Bronchial epithelial cell (primary cell): ENCODE measurements around the gene SKIL. TPM values are rescaled to one million over a fixed set of nuclear protein-coding genes. Genes with fewer than 3 reads are reported as not detected.

Experiments
- DNase-seq: peaks from one replicate; pipeline ENCODE4 v3.0.0-alpha.2; 2010; ENCODE audit warnings: low read depth
- FAIRE-seq: peaks from 2 replicates; lab custom pipeline; 2011; peaks lifted over from hg19 to GRCh38; lab: Jason Lieb, UNC
- H3K27me3 ChIP-seq: 2 replicates; pipeline ENCODE4 v1.5.1; 2011; ENCODE audit warnings: low read length; ENCODE audit not compliant: control insufficient read depth, insufficient read depth
- H3K36me3 ChIP-seq: 2 replicates; pipeline ENCODE4 v1.5.1; 2011; ENCODE audit warnings: low read length; ENCODE audit not compliant: control insufficient read depth, insufficient read depth
- H3K4me3 ChIP-seq: 2 replicates; pipeline ENCODE4 v1.5.1; 2011; ENCODE audit warnings: mild to moderate bottlenecking, low read depth, low read length, control low read depth
- total RNA-seq: library from RNA; depleted of rRNA; stranded (reverse); fragments of >200 nt; gene quantifications from 2 replicates; pipeline ENCODE4 v1.2.1, GENCODE V29; 2014
- TF ChIP-seq, protein P1 (sequence below): IDR thresholded peaks from 2 replicates; pipeline ENCODE4 v1.5.1; 2011; ENCODE audit warnings: mild to moderate bottlenecking, moderate library complexity, low read length, control low read depth, inconsistent platforms; ENCODE audit not compliant: insufficient read depth, severe bottlenecking

Gene SKIL
- total RNA-seq, 1 donor from 2014 or later: 41.9 TPM

DNA sequence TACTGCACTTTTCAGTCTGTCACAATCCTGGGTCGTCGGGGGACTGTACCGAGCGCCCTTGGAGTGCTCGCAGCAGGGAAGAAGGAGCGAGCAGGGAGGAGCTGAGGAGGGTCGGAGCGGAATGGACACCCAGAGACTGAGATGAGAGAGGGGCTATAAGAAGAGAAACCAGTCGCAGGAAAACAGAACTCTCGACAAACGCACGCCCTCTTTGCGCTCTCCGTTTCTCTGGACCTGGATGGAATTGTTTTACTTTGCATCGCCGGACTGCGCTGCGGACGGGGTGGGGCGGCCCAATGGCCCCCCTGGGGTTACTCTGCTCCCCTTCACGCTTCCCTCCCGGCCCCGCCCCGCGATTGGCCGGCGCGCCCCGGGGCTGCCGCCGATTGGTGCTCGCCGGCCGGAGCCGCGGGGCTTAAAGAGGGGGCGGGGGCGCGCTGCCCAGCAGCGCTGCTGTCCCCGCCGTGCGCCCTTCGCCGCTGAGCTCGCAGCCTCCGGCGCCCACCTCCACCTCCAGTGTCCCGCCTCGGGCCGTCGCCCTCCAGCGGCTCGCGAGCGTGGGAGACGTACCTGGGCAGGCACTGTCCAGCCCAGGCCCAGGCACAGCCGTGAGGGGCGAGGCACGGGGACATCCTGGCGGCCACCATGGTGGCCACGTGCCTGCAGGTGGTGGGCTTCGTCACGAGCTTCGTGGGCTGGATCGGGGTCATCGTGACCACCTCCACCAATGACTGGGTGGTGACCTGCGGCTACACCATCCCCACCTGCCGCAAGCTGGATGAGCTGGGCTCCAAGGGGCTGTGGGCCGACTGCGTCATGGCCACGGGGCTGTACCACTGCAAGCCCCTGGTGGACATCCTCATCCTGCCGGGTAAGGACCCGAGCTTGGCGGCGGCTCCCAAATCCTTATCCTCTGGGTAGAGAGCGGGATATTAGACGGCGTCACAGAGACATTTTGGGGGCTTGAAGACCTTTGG is 61.2 kb downstream of the SKIL start, which contains the start of gene CLDN11:
CLDN11 (plus strand) TSS at position 447 of the 977 bp plus-strand sequence; CDS start at position 646, 199 bp downstream.
- Histone ChIP-seq H3K36me3 (no peaks in the 10 kb centered on the region), H3K27me3 (peaks cover 13% of the 10 kb centered on the region), H3K4me3 (peak within 1 kb of the TSS; percentile 24)
- no peak for DNase-seq
- TF ChIP-seq, protein P1, sequence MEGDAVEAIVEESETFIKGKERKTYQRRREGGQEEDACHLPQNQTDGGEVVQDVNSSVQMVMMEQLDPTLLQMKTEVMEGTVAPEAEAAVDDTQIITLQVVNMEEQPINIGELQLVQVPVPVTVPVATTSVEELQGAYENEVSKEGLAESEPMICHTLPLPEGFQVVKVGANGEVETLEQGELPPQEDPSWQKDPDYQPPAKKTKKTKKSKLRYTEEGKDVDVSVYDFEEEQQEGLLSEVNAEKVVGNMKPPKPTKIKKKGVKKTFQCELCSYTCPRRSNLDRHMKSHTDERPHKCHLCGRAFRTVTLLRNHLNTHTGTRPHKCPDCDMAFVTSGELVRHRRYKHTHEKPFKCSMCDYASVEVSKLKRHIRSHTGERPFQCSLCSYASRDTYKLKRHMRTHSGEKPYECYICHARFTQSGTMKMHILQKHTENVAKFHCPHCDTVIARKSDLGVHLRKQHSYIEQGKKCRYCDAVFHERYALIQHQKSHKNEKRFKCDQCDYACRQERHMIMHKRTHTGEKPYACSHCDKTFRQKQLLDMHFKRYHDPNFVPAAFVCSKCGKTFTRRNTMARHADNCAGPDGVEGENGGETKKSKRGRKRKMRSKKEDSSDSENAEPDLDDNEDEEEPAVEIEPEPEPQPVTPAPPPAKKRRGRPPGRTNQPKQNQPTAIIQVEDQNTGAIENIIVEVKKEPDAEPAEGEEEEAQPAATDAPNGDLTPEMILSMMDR: no peak
- no peak for FAIRE-seq

DNA sequence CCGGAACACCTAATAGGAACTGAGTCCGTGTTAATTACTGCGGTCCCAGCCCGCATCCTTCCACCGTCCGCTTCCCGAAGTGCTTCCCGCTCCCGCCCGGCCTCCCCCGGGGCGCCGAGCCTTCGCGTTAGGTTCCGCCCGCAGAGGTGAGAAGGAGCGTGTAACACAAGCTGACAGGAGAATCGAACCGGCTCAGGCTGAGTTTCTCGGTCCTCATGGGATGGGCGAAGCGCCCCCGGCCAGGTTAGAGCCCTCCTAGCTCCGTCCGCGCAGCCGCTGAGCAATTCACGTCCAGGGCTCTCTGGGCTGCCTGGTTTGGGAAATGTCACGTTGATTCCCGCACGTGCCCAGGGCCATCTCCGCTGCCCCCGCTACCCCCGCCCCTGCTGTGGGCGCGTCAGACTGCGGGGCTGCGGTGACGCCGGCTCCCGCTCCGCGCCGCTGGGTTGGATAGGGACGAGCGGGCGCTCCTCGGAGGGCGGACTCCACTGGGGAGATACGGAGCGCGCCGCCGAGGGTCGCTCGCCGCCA is 62.1 kb downstream of the SKIL start:
- DNase-seq: no peak

DNA sequence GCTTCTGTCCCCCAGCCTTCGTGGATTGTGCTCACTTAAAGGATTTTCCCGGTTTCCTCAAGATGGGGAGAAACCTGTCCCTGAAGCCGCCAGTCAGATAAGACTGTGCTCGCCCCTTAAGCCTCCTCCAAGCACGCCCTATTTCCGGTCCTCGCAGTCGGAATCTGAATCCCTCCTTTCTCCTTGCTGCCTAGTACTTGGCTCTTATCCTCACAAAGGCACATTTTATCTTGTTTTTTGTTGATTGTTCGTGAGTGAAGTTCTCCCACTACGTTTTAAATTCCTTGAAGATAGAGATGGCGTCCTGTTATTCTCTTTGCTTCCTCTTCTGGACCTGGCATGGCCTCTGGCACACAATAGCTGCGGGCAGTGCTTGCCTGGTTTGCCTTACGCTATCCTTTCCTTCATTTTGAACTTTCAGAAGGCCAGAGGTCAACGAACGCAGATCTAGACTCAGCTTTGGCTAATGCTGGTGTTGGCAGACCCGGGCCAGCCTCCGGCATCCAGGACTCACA is 62.8 kb downstream of the SKIL start:
- H3K4me3 ChIP-seq: no peak overlapping the region
- H3K27me3 ChIP-seq: peaks cover 13% of the 10 kb centered on the region
- no peak for FAIRE-seq
- TF ChIP-seq, protein P1: no peak
- no peaks in the 10 kb centered on the region for H3K36me3 ChIP-seq
- DNase-seq: no peak

More for the DNA sequence above, 62.1 kb downstream of the SKIL start:
- H3K27me3 ChIP-seq: peaks cover 13% of the 10 kb centered on the region
- no peak for FAIRE-seq
- peak overlapping the region; percentile 16 for H3K4me3 ChIP-seq
- TF ChIP-seq, protein P1: no peak
- no peaks in the 10 kb centered on the region for H3K36me3 ChIP-seq

DNA sequence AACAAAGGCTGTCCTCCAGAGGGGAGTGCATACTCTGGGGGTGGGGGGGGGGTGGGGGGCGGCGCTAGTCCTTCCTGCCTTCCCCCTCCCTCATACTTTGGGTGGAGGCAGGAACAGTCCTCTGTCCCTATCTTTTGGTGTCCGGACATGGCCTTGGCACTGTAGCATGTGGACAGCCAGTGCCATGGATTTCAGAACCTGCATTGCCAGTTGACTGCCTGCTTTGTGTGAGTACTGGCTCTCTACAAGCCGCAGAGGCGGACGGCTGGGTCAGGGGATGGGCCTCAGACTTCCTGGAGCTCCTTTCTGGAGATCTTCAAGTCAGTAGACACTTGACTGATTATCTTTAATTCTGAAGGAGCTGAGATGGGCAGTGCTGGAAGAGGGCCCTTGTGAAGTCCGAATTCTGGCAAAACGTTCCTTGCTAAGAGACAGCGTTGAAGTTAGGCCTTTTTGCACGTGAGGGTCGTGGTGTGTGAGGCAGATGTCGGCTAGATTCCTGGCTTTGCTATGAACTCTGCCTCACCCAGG is 63.7 kb downstream of the SKIL start:
- H3K36me3 ChIP-seq: no peaks in the 10 kb centered on the region
- FAIRE-seq: no peak
- TF ChIP-seq, protein P1: no peak
- peaks cover 13% of the 10 kb centered on the region for H3K27me3 ChIP-seq
- no peak for DNase-seq
- no peak overlapping the region for H3K4me3 ChIP-seq

DNA sequence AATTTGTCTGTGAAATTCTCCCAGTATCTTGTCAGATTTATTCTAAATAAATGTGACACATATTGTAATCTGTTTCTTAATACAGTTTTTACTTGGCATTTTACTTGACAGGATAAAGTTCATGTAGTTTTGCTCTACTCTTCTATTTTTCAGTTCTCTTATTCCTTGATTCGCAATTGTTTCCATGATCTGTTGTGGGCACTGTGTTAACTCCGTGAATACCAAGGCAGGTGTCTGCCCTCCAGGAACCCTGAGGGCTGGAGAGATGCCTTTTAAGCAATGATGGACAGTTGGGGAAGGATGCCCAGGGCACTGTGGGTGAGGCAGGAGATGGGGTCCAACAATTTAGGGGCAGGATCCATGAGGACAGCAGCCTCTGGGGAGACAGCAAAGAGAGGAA is 64.2 kb downstream of the SKIL start:
- DNase-seq: no peak
- TF ChIP-seq, protein P1: no peak
- no peak overlapping the region for H3K4me3 ChIP-seq
- FAIRE-seq: no peak
- H3K27me3 ChIP-seq: peaks cover 13% of the 10 kb centered on the region
- H3K36me3 ChIP-seq: no peaks in the 10 kb centered on the region
